ENCODE measurements around the gene COL25A1. TPM values are rescaled to one million over a fixed set of nuclear protein-coding genes. Genes with fewer than 3 reads are reported as not detected.

Gene COL25A1
- total and polyA plus RNA-seq, 2 donors (not counting 3 experiments of a cell fraction or from before 2014, with no cell fraction given): 0.21 to 3.5 TPM

- H3K4me3 ChIP-seq (replicated peaks in 1 of 3; ENCODE audit: insufficient read depth in 1 of 3, low read depth in 1 of 3, low read length in 3 of 3): no peak overlapping the region
- ChIA-PET POLR2A (no interaction called here), CTCF (interaction anchor here (1.2 kb wide), 1 partner anchor 9 kb away, joined by 3 read pairs; no protein-coding TSS in a partner anchor)
- H3K36me3 ChIP-seq (ENCODE audit: control insufficient read depth in 2 of 2, extremely low read depth in 1 of 2, insufficient read depth in 2 of 2, low read length in 2 of 2): no peaks in the 10 kb centered on the region
- no peak overlapping the region for H3K27ac ChIP-seq (ENCODE audit: insufficient read depth, low read depth, low read length)
- TF ChIP-seq GATA2 (IDR thresholded peaks at IDR 0.05; ENCODE audit: insufficient read depth, insufficient read length, low read depth, low read length) (no peak), POLR2AphosphoS5 (IDR thresholded peaks at IDR 0.05; ENCODE audit: insufficient read depth, low read depth, low read length) (no peak), POLR2A (IDR thresholded peaks at IDR 0.05; ENCODE audit: low read depth, low read length) (no peak), EZH2 (IDR thresholded peaks at IDR 0.05; ENCODE audit: borderline replicate concordance, low read depth, low read length, severe bottlenecking) (no peak), MYC (IDR thresholded peaks at IDR 0.05; ENCODE audit: low read depth, low read length) (no peak), JUN (IDR thresholded peaks at IDR 0.05; ENCODE audit: borderline replicate concordance, insufficient read depth, insufficient read length, low read depth) (no peak), CTCF (IDR thresholded peaks at IDR 0.05; ENCODE audit: extremely low read depth in 1 of 2, insufficient read depth in 1 of 2, low read depth in 1 of 2, low read length in 2 of 2) (no peak), FOS (IDR thresholded peaks at IDR 0.05; ENCODE audit: borderline replicate concordance, insufficient read depth, low read length) (no peak), MAX (IDR thresholded peaks at IDR 0.05; ENCODE audit: insufficient read depth, insufficient read length) (no peak)
- H3K27me3 ChIP-seq (ENCODE audit: control insufficient read depth in 2 of 2, insufficient read depth in 2 of 2, low read length in 2 of 2): no peaks in the 10 kb centered on the region
- H3K4me1 ChIP-seq (ENCODE audit: control insufficient read depth, extremely low read depth, insufficient read depth, low read length): peaks cover 12% of the 10 kb centered on the region
- dilution Hi-C loops (cut with MboI; ENCODE audit: extremely low pct_ligation_motif_present, low sequenced_read_pairs) (no loop called here), intact Hi-C loops (cut with micrococcal nuclease) (no loop called here)
- no peaks in the 10 kb centered on the region for H3K9me1 ChIP-seq (replicated peaks; ENCODE audit: control insufficient read depth, extremely low read depth, insufficient read depth, low read length)
- no peak for DNase-seq (ENCODE audit: low read depth, low spot score)
- H3K9ac ChIP-seq (replicated peaks; ENCODE audit: extremely low read depth, insufficient read depth, low read length): no peak overlapping the region
- H4K20me1 ChIP-seq (replicated peaks; ENCODE audit: control insufficient read depth, extremely low read depth, insufficient read depth, low read length): no peaks in the 10 kb centered on the region
- H2AFZ ChIP-seq (ENCODE audit: low read depth, low read length): no peak overlapping the region
- no TSS peak for BruUV-seq (replicated peaks)
- no peaks in the 10 kb centered on the region for H3K79me2 ChIP-seq (ENCODE audit: control insufficient read depth, insufficient read depth, low read length)
- no peak overlapping the region for H3K4me2 ChIP-seq (ENCODE audit: insufficient read depth, low read length)
- no peaks in the 10 kb centered on the region for H3K9me3 ChIP-seq (replicated peaks; ENCODE audit: control insufficient read depth, insufficient read depth, low read length)
- FAIRE-seq: no peak
Measured at GRCh38 chr4:108965016-108965415, 337.4 kb downstream of the COL25A1 start.
